Measurements from ENCODE around the gene TMEM72.

The TMEM72 gene

DNA sequence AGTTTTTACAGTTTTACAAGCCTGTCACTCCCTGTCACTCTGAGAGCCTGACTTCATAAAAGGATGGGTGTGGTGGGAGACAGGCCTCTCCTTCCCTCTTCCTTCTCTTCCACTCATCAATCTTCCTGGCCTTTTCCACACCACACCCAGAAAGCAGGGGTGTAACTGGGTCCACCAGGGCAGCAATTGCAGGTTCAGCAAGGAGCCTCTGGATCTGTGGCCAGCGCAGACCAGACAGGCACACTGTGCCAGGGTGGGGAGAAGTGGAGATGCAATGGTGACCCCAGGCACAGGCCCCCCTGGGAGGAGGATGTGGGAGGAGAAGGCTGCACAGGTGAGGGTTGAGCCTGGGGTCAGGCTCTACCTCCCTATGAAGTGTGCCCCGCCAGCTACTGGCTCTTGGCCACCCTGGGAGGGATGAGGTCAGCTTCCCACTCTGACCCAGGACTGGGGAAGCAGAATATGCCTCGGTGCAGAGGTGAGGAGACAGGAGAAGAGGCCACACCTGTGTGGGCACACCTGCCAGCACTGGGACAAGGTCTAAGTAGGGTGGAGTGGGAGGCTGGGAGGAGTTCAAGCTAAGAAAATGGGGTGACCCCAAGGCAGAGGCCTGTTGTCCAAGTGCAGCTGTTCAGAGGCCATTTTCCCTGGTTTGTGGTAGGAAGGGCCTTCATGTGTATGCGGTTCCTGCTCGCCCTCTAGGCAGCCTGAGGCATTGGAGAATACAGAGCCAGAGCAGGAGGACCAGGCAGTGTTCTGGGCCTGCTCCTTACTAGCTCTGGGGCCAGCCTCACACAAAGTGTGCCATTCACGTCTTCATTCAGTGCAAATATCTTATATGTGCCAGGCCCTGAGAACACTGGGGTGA lies 20.2 kb upstream of the TMEM72 start:
- DNase-seq, result no peak

DNA sequence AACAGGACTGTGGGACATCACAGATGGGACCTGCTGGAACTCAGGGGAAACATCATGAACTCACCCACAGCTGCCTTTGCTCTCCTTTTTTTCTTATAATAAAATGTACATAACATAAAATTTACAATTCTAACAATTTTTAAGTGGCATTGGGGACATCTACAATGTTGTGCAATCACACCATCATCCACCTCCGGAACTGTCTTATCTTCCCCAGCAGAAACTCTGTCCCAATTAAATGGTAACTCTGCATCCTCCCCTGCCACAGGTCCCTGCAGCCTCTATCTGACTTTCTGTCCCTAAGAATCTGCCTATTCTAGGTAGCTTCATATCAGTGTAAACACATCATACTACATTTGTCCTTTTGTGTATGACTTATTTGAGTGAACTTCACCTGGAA lies 19.4 kb upstream of the TMEM72 start:
- no peak for DNase-seq

DNA sequence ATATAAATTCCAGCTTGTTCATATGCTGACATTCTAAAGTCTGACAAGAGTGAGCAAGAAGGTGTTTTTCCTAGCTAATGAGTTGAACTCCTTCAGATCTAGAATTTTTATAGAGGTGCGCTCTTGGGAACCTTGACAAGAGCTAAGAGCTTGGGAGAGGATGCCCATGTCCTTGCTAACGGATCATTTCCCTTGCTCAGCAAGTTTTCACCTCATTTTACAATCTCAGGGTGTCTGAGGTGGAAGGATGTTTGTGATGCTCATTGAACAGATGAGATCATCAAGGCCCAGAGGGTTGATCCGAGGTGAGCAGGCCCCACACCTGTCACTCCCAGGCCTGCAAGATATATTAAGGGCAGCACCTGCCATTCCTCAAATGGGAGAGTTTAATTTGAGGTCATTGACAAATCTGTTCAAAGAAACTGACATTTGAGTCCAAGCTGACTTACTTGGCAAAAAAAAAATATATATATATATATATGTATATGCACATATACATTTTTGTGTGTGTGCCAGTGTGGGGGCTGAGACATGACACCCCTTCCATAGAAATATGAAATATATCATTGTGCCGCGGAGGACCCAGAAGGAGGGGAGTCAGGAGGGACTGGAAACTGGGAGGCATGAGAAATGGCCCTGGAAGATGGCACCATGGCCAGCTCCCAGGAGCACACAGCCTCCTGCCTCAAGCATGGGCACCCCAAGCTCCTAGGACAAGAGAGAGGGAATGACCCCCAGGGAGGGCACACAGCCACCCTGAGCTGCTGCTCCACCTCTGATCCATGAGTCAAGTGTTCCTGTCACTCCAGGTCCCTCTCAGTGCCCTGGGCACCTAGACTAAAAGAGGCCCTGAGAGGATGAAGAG lies 17.3 kb upstream of the TMEM72 start:
- DNase-seq, result no peak

DNA sequence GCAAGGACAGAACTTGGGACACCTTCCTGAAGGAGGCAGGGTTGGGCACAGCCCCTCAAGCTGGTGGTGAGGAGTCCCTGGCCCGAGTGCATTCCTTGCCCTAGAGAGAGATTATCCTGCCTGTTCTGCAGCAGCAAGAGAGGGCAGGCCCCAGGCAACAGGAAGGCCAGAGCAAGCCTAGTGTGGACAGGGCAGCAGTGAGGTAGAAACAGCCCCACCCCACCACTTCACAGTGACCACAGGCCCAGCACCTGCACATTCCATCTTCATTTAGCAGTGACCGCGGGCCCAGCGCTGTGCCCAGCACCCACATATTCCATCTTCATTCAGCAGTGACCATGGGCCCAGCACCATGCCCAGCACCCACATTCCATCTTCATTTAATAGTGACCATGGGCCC lies 16.4 kb upstream of the TMEM72 start:
- no peak for DNase-seq

DNA sequence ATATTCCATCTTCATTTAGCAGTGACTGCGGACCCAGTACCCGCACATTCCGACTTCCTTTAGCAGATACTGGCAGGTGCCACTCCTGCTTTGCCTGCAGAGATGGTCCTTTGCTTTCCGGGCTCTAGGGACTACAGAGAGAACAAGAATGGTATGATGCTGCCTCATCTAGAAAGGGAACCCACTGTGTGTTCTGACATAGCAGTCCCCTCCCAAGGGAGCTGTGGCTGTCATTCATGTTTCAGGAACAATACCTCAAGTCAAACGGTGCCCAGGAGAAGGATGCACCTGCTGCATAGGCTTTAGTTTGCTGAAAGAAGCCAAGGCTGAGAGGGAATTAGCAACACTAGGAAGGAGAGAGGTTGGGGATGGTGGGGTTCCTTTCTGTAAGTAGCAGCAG lies 15.9 kb upstream of the TMEM72 start:
- no peak for DNase-seq

DNA sequence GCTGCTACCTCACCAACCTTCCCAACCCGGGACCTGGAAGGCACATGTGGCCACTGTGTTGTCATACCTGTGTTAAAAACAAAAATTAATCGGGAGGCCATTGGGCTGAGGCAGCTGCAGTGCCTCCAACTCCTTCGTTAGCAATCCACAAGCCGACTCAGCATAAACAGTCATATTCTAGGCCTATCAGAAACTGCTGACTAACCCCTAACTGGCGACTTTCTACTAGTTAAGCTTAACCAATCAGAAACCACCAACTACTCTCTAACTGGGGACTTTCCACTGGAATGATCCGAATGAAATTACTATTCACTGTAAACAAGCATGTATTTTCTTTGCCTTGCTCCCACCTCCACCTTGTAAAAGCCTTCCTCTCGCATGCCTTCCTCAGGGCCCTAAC lies 14.1 kb upstream of the TMEM72 start:
- no peak for DNase-seq

GRCh38 chr10:44898665-44899064 lies 12.5 kb upstream of the TMEM72 start:
- DNase-seq, result no peak

DNA sequence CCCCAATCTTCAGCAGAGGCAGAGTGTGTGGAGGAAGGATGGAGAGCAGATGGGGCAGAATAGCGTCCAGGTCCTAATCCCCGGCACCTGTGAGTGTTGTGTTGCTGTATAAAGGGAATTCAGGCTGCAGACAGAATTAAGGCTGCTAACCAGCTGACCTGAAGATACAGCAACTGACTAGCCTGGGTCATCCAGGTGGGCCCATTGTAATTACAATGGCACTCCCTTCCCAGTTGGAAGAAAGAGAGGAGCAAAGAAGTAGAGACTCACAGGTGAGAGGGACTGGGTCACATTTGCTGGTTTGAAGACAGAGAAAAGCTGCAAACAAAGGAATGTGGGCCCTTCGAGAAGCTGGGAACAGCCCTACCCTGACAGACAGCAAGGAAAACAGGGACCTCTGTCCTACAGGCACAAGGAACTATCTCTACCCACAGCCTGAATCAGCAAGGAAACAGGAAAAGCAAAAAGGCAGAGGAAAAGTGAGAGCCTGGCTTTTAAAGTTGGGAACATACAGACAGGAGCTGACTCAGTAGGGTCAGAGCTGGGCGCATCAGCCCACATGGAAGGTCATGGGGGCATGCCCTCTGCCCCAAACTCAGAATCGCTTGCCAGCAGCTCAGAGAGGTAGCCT lies 11.6 kb upstream of the TMEM72 start:
- DNase-seq, result no peak

GRCh38 chr10:44902941-44903545 lies 8.1 kb upstream of the TMEM72 start:
- no peak for DNase-seq

DNA sequence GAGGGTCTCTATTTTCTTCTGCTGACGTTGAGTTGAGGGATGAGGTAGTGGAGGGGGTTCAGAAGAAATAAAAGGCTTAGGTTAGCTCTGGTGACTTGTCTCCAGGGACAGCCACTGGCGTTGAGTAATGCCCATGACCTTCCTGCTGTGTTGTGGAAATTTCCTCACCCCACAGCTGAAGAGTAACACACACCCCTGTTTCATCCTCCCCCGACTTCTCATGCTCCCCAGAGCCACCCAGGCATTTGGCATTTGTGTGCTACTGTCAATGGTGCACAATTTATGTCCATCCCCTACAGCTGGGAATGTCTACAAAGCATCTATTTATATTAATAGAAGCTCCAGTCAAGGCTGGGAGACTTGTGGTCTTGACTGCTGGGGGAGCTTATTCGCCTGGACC lies 4.7 kb upstream of the TMEM72 start:
- DNase-seq, result no peak

DNA sequence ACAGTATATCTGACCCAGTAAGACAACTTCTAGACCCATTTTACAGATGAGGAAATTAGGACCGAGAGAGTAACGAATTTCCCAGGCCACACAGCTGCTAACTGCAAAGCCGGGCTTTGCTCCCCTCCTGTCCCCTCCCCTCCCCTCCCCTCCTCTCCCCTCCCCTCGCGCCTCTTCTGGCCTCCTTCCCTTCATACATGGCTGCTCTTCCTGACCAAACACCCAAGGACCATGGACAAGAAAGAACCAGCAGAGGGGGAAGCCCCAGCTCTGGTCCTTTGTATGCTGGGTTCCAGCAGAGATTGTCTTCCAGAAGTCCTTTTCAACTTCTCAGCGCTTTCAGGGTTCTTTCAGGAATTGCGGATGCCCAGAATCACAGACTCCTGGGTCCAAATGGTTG lies 3.6 kb upstream of the TMEM72 start:
- no peak for DNase-seq

- no peak for DNase-seq
These were observed 2.9 kb upstream of the TMEM72 start for GRCh38 chr10:44908066-44908749.

- DNase-seq, result no peak
These were observed 2.1 kb upstream of the TMEM72 start for GRCh38 chr10:44908936-44909630.

- no peak for DNase-seq
These were observed 1.2 kb upstream of the TMEM72 start for GRCh38 chr10:44909910-44910309.

GRCh38 chr10:44910602-44911001 lies 535 bp upstream of the TMEM72 start:
- DNase-seq, result no peak

DNA sequence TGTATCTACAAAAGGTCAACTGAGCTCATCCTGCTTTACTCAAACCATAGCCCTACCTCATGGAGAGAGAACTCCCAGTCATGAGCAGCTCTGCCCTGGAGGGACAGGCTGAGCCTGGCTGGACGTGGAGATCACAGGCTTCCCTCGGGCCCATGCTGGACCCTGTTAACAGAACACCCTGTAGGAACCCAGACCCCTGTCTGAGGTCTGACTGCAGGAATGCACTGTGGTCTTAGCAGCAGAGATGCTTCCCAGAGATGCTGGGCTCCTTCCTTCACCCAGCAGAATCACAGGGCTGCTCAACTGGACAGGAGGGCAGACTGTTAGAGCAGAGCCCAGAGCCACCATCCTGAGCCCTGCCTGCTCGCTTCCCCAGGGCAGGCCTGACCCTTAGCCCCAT lies 814 bp downstream of the TMEM72 start:
- DNase-seq, result no peak

DNA sequence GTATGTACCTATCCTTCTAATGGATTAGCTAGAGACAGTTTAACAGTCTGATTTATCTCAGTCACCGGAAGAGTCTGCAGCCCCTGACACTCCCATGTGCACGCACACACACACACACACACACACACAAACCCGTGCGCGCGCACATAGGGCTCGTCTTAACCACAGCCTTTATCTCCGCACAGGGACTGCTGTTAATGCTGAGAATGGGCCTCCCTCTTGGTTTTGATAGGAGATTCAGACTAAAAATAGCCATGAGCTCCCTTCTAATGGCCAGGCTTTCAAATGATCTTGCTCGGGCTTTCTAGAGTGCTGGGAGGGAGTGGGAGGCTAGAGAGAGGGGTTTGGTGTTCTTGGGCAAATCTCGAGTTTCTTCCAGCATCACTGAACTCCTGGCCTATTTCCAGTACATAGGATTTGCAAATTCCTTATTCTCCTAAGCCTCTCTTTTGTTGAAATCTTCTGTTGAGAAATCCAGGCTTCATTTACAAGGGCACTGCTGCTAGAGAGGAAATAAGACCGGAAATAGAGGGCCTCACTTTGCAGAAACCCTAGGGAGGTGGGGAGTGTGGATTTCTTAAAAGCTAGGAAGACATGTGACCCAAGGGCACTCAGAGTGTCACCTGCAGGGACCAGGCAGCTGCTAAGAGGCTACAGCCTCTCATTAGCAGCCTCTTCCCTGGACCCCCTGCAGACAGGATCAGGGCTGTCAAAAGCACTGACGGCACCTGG lies 2.4 kb downstream of the TMEM72 start:
- no peak for DNase-seq

- no peak for DNase-seq
These were observed 3.8 kb downstream of the TMEM72 start for GRCh38 chr10:44914891-44915290.

DNA sequence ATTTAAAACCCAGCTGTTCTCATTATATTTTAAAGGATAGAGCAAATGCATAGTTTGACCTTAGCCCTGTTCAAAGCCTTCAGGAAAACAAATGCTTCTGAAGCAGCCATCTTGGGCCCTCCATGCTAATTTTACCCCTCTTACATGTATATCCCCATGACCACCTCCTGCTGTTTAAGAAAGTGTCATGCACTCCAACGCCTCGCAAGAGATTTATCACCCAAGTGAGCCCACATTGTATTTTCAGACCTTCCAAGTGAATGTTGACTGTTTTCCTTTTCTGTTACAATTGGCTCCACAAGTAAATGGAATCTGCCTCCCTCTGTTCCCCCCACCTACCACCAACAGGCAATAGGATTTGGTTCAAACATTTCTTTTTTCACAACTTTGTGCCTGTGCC lies 5.3 kb downstream of the TMEM72 start:
- no peak for DNase-seq

GRCh38 chr10:44917848-44918247 lies 6.7 kb downstream of the TMEM72 start:
- DNase-seq, result no peak

DNA sequence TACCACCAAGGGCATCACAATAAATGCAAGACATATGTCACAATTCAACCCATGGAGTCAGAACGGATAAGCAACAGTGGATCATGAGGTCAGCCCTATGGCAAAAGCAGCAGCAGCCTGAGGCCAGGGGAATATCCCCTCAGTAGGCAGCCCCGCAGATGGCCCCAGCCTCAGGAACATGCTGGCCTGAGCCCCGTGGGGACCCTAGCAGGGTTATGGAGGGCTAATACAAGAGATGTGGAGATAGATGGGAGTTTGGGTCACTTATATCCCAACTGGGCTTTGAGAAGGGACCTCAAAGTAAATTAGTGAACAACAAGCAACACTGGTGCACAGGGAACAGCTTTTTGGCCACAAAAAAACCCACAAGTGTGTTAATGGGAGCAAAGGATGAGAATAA lies 9.1 kb downstream of the TMEM72 start:
- no peak for DNase-seq

Measured in NCI-H82 (cell line).